GM12878 (cell line): Measurements from ENCODE around the gene UBAC2. TPM values are rescaled to one million over a fixed set of nuclear protein-coding genes. Genes with fewer than 3 reads are reported as not detected.
A peak's percentile ranks its signal among the peaks of the same experiment; 100 is the strongest.

Experiments used
- ATF2 ChIP-seq: IDR thresholded peaks from 2 replicates; pipeline ENCODE4 v1.6.1; 2012; ENCODE audit warnings: low read length, inconsistent platforms
- BACH1 ChIP-seq: fragments of 450-650 bp; IDR thresholded peaks from 2 replicates; pipeline ENCODE4 v1.6.1; 2017; ENCODE audit warnings: mild to moderate bottlenecking, borderline replicate concordance
- BHLHE40 ChIP-seq, 2 experiments: fragments of 450-650 bp in 1 of 2; IDR thresholded peaks; 2 replicates each; pipeline ENCODE4 v1.6.1; 2011 to 2017; ENCODE audit warnings: low read depth in 2 of 2, borderline replicate concordance in 1 of 2, improper control_type of control experiment in 1 of 2, low read length in 1 of 2, mild to moderate bottlenecking in 1 of 2
- BMI1 ChIP-seq: fragments of 450-650 bp; IDR thresholded peaks from 2 replicates; pipeline ENCODE4 v1.6.1; 2016; ENCODE audit warnings: mild to moderate bottlenecking, moderate library complexity, borderline replicate concordance
- CBX5 ChIP-seq: sonication (generic); IDR thresholded peaks from 2 replicates; pipeline ENCODE4 v1.6.1; 2016; ENCODE audit warnings: low read depth, moderate library complexity, mild to moderate bottlenecking, inconsistent platforms
- CEBPZ ChIP-seq: fragments of 150-350 bp; IDR thresholded peaks from 2 replicates; pipeline ENCODE4 v1.6.1; 2016; ENCODE audit warnings: low read depth, low read length
- FOS ChIP-seq: IDR thresholded peaks from 3 replicates; pipeline ENCODE4 v1.6.1; 2011; ENCODE audit warnings: borderline replicate concordance; ENCODE audit not compliant: insufficient read length; ENCODE audit errors: extremely low read depth
- FOXK2 ChIP-seq: fragments of 450-650 bp; IDR thresholded peaks from 2 replicates; pipeline ENCODE4 v1.6.1; 2017; ENCODE audit warnings: mild to moderate bottlenecking, moderate library complexity
- FOXM1 ChIP-seq: IDR thresholded peaks from 2 replicates; pipeline ENCODE4 v1.6.1; 2012; ENCODE audit warnings: low read depth, mild to moderate bottlenecking, inconsistent platforms, low read length, moderate library complexity
- HCFC1 ChIP-seq: fragments of 150-350 bp; IDR thresholded peaks from 2 replicates; pipeline ENCODE4 v1.6.1; 2014; ENCODE audit warnings: low read length
- HDAC2 ChIP-seq: fragments of 200-600 bp; sonication (generic); IDR thresholded peaks from 2 replicates; pipeline ENCODE4 v1.6.1; 2017
- HDGF ChIP-seq: fragments of 450-650 bp; IDR thresholded peaks from 2 replicates; pipeline ENCODE4 v1.6.1; 2016; ENCODE audit warnings: antibody characterized with exemption
- HSF1 ChIP-seq: fragments of 150-350 bp; IDR thresholded peaks from 2 replicates; pipeline ENCODE4 v1.6.1; 2014; ENCODE audit warnings: mild to moderate bottlenecking, low read depth, low read length
- LARP7 ChIP-seq: fragments of 450-650 bp; IDR thresholded peaks from 2 replicates; pipeline ENCODE4 v1.6.1; 2017; ENCODE audit warnings: mild to moderate bottlenecking
- MEF2A ChIP-seq: IDR thresholded peaks from 2 replicates; pipeline ENCODE4 v1.6.1; 2011; ENCODE audit warnings: low read depth, mild to moderate bottlenecking, low read length, moderate library complexity; ENCODE audit not compliant: insufficient read depth
- MEF2B ChIP-seq: fragments of 450-650 bp; IDR thresholded peaks from 2 replicates; pipeline ENCODE4 v1.6.1; 2018; ENCODE audit warnings: mild to moderate bottlenecking, moderate library complexity; ENCODE audit not compliant: partially characterized antibody, poor library complexity, severe bottlenecking
- NFYB ChIP-seq: IDR thresholded peaks from 2 replicates; pipeline ENCODE4 v1.6.1; 2011; ENCODE audit warnings: low read depth, mild to moderate bottlenecking, low read length, improper control_type of control experiment, moderate library complexity; ENCODE audit not compliant: insufficient read depth
- PAX5 ChIP-seq: IDR thresholded peaks from 2 replicates; pipeline ENCODE4 v1.6.1; 2011; ENCODE audit warnings: low read depth, low read length, borderline replicate concordance
- POLR2A ChIP-seq: IDR thresholded peaks from 2 replicates; pipeline ENCODE4 v1.6.1; 2011; ENCODE audit warnings: low read depth, mild to moderate bottlenecking, low read length
- RAD51 ChIP-seq: fragments of 450-650 bp; IDR thresholded peaks from 2 replicates; pipeline ENCODE4 v1.6.1; 2016; ENCODE audit warnings: moderate library complexity, mild to moderate bottlenecking, inconsistent platforms
- TCF12 ChIP-seq: IDR thresholded peaks from 2 replicates; pipeline ENCODE4 v1.6.1; 2011; ENCODE audit warnings: low read depth, mild to moderate bottlenecking, low read length
- YY1 ChIP-seq: IDR thresholded peaks from 2 replicates; pipeline ENCODE4 v1.6.1; 2011; ENCODE audit warnings: low read depth, mild to moderate bottlenecking, low read length
- polyA plus RNA-seq, 11 experiments: library from polyadenylated mRNA; depleted of rRNA in 4 of 11; unstranded in 6 of 11; stranded (reverse) in 5 of 11; fragments of >200 nt; fragmentation: Nextera tagmentation in 4 of 11; fragmentation: Illumina TruSeq in 1 of 11; extraction: Ambion mirVana in 4 of 11; extraction: Trizol in 1 of 11; gene quantifications; 1 replicate in 1 of 11; 2 replicates in 10 of 11; pipeline versions ENCODE4 v1.2.1 to v1.2.3, GENCODE V29; 2011 to 2016; ENCODE audit warnings: inconsistent platforms in 2 of 11, missing spikeins in 2 of 11, low read depth in 1 of 11
- total RNA-seq, 4 experiments: library from RNA; depleted of rRNA in 3 of 4; stranded (reverse); fragments of >200 nt in 3 of 4; fragmentation: Illumina TruSeq in 1 of 4; extraction: Trizol in 1 of 4; gene quantifications; 2 replicates each; pipeline versions ENCODE4 v1.2.1 to v1.2.3, GENCODE V29; 2013 to 2021

The UBAC2 gene
- total and polyA plus RNA-seq, 10 of the 15 experiments (the other 5 are each of a cell fraction or from before 2014, with no cell fraction given), result 3.0 to 54.6 (median 17.4) TPM

GRCh38 chr13:99151516-99151915, 49.1 kb upstream of the UBAC2 start (continued):
- TF ChIP-seq POLR2A (no peak), TCF12 (no peak), FOXM1 (no peak), BMI1 (no peak), CEBPZ (no peak), FOXK2 (no peak), BACH1 (no peak), BHLHE40 (IDR thresholded peaks at IDR 0.05; ENCODE audit: borderline replicate concordance in 1 of 2, low read depth in 2 of 2, low read length in 1 of 2) (no peak), HDAC2 (no peak), ATF2 (no peak), CBX5 (no peak), NFYB (no peak), FOS (no peak), MEF2A (no peak), LARP7 (no peak), HDGF (no peak), PAX5 (0 out of 2 replicates have a peak, but pooled peaks have one; percentile 23), RAD51 (no peak), MEF2B (no peak), HSF1 (no peak), HCFC1 (no peak), YY1 (0 out of 2 replicates have a peak, but pooled peaks have one; percentile 23)
